ENCODE results near the gene TMEM132D.

DNA sequence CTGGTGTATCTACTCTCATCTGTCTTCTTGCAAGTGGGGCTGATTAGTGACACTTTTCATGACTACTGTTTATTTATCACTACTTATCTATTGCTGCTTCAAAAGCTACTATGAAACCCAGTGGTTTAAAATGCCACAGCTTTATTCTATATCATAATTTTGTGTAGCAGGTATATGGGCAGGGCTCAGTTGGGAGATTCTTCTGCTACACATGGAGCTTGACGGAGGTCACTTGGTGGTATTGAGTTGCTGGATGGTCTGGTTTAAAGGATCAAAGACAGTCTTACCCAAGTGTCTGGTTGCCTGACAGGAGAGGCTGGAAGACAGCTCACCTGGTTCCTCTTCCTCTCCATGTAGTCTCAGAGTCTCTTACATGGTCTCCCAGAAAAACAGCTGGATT is 222.7 kb downstream of the TMEM132D start:
- TF ChIP-seq, protein P1, sequence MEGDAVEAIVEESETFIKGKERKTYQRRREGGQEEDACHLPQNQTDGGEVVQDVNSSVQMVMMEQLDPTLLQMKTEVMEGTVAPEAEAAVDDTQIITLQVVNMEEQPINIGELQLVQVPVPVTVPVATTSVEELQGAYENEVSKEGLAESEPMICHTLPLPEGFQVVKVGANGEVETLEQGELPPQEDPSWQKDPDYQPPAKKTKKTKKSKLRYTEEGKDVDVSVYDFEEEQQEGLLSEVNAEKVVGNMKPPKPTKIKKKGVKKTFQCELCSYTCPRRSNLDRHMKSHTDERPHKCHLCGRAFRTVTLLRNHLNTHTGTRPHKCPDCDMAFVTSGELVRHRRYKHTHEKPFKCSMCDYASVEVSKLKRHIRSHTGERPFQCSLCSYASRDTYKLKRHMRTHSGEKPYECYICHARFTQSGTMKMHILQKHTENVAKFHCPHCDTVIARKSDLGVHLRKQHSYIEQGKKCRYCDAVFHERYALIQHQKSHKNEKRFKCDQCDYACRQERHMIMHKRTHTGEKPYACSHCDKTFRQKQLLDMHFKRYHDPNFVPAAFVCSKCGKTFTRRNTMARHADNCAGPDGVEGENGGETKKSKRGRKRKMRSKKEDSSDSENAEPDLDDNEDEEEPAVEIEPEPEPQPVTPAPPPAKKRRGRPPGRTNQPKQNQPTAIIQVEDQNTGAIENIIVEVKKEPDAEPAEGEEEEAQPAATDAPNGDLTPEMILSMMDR (IDR thresholded peaks at IDR 0.05; ENCODE audit: poor library complexity): no peak
- TF ChIP-seq EZH2phosphoT487 (IDR thresholded peaks at IDR 0.05; ENCODE audit: low read depth, severe bottlenecking, unreplicated experiment) (no peak), EZH2 (IDR thresholded peaks at IDR 0.05; ENCODE audit: borderline replicate concordance) (no peak)
